Measurements from ENCODE around the gene ROGDI.

ROGDI gene, protein sequence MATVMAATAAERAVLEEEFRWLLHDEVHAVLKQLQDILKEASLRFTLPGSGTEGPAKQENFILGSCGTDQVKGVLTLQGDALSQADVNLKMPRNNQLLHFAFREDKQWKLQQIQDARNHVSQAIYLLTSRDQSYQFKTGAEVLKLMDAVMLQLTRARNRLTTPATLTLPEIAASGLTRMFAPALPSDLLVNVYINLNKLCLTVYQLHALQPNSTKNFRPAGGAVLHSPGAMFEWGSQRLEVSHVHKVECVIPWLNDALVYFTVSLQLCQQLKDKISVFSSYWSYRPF

DNA sequence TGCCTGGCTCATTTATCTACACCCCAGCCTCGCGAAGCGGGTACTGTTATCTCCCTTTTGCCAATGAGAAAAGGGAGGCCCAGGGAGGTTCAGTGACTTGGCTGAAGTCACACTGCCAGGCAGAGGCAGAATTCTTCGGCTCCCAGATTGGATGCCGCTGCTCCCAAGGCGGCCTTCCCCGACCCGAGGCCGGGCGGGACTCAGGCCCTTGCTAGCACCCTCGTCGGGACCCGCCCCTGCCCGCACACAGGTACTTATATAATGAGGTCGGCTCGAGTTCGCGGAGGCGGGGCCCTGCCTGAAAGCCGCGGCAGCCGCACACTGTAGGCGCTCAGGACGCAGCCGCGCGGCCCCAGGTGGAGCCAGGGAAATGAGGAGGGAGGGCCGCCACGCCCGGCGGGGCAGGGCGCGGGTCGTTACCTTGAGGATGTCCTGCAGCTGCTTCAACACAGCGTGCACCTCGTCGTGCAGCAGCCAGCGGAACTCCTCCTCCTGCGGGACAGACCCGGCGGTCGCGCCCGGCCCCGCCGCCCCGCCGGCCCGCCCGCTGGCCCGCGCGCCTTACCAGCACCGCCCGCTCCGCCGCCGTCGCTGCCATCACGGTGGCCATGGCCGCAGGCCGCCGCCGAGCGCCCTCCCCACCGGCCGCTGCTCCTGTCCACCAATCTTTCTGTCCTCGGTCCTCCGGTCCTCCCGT lies at the start of gene ROGDI:
ROGDI (minus strand) TSS at position 672 of the 697 bp plus-strand sequence; CDS start at position 610, 62 bp downstream.
- DNase-seq (ENCODE audit: extremely low read depth in 1 of 2, low read depth in 1 of 2), result peak; percentile 49 to 63

DNA sequence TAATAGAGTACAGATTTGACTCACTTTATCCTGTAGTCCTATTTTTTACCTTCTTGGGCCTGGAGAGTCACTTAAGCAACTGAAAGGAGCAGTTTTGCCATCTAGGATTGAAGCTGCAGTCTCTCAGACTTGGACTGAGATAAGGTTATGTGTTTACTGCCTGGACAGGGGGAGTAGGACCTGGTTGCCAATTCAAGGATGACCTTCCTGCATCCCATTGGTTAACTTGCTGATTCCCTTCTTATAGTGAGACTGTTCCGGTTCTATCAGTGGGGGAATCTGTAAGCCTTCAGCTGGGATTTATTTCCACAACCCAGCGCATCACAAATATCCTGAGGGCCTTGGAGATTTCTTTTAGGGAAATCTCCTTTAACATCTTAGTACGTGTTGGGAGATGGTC lies 47.8 kb upstream of the ROGDI start:
- DNase-seq (ENCODE audit: extremely low read depth in 1 of 2, low read depth in 1 of 2), result no peak

DNA sequence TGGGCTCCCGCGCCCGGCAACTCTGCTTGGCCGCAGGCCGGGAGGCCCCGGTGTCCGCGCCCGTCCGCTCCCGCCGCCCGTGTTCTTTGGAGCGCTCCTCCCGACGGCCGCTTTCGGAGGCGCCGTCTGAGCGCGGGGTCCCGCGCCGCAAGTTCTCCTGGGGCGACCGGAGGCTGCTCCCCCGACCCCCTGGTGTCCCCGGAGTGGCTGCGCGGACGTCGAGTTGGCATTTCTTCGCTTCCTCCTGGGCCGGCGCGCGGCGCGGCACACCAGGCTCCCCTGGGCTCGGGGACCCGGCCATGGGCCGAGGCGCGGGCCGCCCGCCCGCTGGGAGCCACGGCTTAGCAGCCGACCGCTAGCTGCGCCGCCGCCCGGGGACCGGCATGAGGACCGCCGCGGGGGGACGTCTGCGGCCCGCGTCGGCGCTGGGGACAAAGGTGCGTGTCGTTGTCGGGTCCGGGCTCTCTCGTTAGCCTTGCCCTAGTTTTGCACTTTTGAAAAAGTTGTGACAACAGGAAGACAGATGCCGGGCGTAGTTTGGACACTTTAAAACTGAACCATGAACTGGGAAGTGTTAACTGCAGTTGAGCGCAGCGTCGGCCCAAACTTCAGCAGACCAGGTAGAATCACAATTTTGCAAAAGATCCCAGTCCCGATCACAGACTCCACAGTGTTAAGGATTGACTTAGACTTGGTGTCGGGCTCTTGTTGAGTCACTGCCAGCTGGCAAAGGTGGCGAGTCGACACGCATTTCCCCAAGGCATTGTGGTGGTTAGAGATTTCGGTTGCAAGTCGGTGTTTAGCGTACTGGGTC lies 45.5 kb upstream of the ROGDI start:
- peak in 1 of 2 donors; percentile 14 for DNase-seq (ENCODE audit: extremely low read depth in 1 of 2, low read depth in 1 of 2)

DNA sequence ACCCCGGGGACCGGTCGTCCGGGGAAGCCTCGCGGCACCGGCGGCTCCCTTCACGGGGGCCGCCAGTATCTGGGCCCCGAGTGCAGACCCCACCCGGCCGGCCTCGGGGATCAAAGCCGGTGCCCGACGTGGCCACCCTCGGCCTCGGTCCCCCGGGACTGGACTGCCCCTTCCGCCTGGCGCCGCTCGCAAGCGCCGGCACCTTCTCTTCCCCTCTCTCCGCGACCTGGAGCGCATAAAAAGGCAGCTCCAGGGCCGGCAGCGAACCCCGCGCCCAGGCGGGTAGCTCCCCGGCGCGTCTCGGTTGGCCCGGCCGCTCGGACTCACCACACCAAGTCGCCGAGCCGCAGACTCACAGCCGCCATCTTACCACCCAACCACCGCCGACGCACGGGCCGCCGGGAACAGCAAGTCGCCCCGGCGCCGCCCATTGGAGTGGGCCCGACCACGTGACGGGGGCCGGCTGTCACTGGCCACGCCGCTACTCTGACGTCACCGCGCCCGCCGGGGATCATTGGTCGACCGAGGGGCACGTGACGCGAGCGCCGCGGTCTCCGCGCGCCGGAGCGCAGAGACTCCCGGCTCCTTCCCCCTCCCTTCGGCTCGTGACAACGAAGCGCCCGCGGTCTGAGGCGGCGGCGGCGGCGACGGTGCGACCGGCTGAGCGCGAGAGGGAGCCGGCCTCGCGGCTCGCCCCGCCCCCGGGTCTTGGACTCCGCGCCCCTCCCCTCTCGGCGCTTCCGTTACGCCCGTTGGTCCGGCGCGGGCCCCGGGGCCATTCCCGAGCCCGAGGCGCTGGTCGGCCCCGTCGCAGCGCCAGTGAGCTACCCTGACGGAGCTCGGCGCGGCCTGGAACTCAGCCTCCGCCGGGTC lies 44.7 kb upstream of the ROGDI start, which contains the start of the genes GLYR1 and UBN1:
GLYR1 (minus strand) TSS at position 388 of the 873 bp plus-strand sequence; CDS start at position 365, 23 bp downstream.
UBN1 (plus strand) TSS at position 581 of the 873 bp plus-strand sequence. CDS start 5,437 bp downstream, outside the sequence.
- DNase-seq (ENCODE audit: extremely low read depth in 1 of 2, low read depth in 1 of 2), result peak; percentile 99 to 100

DNA sequence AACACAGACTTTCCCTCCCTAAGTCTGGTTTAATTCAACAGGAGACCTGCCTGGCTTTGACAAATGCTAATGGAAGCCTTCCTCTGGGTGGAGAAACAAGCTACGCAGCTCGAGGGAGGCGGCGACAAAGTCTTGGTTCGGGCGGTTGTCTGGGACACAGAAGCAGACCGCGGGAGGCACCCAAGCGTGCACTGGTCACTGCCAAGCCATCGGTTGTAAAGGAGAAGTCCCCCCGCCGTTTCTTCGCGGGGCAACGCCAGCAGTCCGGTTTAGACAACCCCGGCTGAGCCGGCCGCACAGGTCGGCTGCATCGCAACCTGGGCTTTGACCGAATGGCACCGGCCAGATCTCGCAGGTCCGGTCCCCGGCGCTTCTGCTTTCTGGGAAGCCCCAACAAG lies 44.1 kb upstream of the ROGDI start:
- peak in 1 of 2 donors; percentile 2 for DNase-seq (ENCODE audit: extremely low read depth in 1 of 2, low read depth in 1 of 2)

DNA sequence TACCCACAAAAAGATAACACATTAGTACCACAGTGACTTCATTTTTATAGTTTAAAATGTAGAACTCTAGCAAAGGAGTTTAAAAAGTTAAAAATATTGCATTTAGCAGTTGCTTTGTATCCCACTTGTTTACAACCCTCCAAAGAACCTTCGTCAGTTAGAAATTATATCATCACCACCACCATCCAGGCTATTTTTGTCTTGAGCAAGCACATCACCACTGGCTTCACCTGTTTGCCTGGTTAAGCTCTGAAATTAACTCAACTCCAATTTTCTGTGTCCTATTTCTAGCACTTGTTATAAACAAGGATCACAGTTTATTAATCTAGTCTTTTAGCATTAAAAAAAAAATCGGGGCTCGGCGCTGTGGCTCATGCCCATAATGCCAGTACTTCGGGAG lies 38.6 kb upstream of the ROGDI start:
- no peak for DNase-seq (ENCODE audit: extremely low read depth in 1 of 2, low read depth in 1 of 2)

DNA sequence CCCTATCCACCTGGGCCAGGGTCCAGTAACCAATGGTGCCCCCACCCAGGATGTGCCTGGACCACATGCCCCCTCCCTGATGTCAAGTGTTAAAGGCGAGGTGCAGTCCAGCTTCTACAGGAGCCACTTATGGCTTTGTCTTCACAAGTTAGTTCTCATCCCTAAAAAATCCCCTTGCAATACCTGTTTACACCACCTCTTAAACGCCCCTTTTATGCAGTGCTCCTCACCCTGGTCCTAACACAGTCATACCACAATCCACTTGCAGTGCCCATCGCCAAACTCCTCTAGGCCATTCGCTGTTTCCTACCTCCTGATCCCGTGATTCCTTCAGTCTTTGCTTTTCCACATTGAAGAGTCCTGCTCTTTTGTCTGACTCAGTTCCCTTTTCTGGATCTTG lies 37.5 kb upstream of the ROGDI start:
- DNase-seq (ENCODE audit: extremely low read depth in 1 of 2, low read depth in 1 of 2), result no peak

DNA sequence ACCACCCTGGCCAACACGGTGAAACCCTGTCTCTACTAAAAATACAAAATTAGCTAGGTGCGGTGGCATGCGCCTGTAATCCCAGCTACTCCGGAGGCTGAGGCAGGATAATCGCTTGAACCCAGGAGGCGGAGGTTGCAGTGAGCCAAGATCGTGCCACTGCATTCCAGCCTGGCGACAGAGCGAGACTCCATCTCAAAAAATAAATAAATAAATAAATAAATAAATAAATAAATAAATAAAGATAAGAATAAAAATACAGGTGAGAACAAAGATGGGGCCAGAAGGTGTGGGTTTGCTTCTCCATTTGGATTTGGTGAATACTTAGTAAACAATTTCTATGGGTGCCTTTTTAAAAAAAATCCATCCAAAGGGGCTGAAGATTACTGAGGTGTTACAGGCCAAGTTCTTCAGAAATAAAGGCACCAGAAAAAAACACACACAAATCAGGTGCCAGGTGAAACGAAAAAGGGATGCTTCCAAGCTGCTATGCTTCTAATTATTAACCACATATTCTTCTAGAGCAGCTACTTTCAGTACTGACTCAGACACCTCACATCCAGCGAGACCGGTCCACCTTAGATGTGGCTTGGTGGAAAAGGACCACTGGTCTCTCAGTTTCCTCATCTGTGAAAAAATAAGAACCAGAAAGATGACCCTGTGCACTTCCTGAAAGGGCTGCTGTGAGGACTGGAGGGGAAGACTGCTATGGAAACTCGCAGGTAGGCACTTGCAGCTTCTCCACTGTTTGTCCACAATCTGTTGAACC lies 35.5 kb upstream of the ROGDI start:
- DNase-seq (ENCODE audit: extremely low read depth in 1 of 2, low read depth in 1 of 2), result no peak

DNA sequence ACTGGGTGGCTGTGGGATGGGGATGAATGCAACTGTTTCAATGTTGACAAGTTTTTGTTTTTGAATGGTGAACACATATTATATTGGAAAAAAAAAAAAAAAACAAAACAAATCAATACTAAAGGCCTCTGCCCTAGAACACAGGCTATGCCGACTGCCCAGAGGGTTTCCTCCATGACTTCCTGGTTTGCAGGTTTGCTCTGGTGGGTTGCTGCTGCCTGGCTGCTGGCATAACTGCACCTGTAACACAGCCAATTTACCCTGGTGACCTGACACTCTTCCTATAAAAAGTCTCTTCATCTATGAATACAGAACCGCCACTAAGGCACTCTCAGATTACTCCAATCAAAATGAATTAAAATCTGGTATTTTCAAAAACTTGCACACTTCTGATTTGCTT lies 34.3 kb upstream of the ROGDI start:
- DNase-seq (ENCODE audit: extremely low read depth in 1 of 2, low read depth in 1 of 2), result no peak

DNA sequence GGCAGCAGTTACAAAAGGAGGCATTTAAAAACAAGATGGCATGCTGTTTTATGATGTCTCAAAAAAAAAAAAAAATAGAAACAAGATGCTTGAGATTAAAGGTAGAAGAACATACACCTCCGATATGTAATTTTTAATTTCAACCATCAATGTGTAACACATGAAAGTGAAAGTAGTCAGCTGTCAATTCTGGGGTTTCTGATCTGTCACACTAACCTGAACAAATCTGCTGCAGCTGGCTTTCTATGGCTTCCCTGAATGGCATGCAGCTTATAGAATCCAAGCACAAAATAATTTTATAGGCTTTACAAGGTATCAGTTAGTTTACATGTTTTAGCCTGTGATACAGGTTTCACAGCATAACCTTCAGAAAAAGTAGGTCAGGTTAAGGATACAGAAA lies 31.2 kb upstream of the ROGDI start:
- DNase-seq (ENCODE audit: extremely low read depth in 1 of 2, low read depth in 1 of 2), result no peak

DNA sequence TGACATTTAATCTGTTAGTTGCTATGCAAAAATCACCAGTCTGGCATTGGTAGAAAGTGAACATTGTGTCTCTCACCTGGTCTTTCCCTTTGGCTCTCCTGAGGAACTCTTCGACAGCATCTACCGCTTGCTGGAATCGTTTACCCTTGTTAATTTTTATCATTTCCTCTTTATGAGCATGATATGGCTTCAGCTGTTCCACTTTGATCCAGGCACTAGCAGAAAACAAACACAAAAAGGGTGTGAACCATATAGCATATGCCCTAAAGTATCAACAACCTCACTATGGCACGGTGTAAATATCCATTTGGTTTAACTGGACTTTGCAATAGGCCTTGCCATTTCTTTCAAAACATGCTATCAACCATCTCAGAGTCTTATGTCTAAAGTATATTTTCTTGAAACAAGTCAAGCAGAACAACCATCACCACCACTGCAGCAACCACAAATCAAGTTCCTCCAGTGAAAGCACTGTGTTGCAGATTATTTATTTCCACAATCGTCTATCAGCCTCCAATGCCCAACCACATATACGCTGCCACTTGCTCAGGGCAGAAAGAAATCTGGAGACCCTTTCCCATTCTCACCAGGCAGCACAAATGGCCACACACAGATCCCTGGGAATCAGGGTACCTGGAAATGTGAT lies 30.4 kb upstream of the ROGDI start:
- DNase-seq (ENCODE audit: extremely low read depth in 1 of 2, low read depth in 1 of 2), result no peak

DNA sequence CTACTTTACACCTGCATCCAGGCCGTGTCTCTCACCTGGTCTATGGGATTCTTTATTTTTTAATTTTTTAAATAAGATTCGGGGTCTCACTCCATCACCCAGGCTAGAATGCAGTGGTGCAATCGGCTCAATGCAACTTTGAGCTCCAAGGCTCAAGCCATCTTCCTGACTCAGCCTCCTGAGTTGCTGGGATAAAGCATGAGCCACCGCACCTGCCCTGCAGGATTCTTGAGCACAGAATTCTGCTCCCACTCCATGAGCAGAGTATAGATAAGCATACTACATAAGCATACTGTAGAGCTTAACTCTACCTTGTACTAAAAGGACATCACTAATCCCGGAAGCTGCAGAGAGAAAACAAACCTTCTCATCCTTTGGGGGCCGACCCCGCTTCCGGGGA lies 29.2 kb upstream of the ROGDI start:
- no peak for DNase-seq (ENCODE audit: extremely low read depth in 1 of 2, low read depth in 1 of 2)

DNA sequence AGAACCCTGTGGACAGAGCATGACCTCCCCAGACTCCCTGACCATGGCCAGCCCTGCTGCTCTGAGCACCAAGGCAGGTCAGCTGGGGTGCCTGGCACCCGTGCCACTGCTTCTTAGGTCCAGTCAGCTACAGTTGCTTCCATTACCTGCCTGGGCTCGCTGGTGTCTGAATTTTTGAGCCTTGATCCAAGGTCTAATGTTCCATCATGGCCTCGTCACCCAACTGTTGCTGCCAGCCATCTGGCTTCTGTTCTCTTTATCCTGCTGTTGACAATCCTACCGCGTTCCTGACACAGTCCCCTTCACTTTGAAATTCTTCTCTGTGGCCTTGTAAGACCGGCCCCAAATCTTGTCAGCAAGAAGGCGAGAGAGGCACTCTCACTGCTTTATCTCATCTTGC lies 28.0 kb upstream of the ROGDI start:
- DNase-seq (ENCODE audit: extremely low read depth in 1 of 2, low read depth in 1 of 2), result no peak

DNA sequence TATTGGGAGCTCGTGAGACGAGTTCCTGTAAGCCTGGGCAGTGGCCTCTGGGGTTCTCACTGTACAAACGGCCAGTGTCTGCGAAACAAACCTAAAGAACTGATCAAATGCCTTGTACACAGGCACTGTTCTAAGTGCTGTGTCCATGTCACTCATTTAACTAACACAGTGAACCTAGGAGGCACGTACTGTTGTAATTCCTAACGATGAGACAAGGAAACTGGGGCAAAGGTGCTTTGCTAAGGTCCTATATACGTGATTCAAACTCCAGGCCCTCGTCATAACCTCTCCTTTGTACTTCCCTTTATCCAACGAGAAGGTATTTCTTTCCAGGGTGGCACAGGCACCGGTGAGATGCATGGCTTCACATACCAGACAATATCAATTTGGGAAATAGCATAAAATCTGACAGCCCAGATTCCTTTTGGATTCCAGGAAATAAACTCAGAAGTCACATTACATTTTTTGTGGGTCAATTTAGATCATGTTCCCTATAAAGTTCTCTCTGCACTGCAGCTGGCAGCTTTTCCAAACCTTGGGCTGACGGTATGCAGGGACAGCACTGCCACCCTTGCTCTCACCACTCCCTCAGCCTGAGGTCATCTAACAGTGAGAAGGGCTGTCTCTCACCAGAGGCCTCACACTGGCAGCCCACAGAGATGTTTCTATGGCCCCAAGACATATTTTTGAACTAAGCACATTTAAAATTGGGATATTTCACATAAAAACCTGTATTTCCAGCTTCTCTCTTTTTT lies 26.3 kb upstream of the ROGDI start:
- DNase-seq (ENCODE audit: extremely low read depth in 1 of 2, low read depth in 1 of 2), result no peak

DNA sequence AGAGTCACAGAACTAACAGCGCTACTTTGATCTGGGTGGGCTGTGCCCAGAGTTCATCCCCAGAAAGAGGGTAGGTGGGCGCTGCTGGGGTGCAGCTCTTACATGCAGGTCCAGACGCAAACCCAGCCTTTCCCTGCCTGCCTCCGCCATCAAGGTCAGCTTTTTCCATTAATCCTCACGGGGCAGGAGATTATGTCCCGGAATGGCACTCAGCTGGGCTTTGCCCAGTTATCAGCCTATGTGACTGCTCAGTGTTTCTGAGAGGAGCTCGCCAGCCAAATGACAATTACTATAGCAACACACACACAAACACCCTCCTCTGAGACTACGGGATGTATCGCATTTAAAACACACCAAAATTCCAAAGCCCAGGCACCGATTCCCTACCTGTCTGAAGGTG lies 24.5 kb upstream of the ROGDI start:
- no peak for DNase-seq (ENCODE audit: extremely low read depth in 1 of 2, low read depth in 1 of 2)

DNA sequence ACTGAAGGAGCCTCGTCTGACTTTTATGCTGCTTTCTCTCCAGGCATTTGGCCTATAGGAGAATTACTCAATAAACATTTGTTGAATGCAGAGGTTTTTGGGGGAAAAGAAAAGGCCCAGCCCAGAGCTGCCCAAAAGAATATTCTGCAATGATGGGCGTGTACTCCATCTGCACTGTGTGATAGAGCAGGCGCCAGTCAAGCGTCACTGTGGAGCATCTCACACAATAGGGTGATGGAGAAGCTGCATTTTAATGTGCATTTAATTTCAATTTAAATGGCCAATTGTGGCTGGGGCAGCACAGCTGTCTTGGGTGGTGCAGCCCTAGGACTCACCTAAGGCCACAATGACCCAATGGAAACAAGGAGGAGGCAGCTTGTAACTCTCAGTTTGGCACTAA lies 24.1 kb upstream of the ROGDI start:
- no peak for DNase-seq (ENCODE audit: extremely low read depth in 1 of 2, low read depth in 1 of 2)

DNA sequence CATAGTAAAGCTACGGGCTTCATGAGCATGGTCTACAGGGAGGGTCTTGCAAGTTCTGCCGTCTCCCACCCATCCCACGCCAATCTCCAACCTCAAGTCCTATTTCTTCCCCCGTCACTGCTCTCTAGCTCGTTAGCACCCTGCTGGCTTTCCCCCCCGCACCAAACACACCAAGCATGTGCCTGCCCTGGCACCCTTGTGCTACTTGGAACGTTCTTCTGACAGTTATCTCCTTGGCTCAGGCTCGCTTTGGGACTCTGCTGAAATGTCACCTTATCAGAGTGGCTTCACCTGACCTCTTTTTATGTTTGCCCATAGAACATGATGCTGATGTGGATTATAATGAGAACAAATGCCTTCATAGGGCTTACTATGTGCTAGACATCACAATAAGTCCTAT lies 22.8 kb upstream of the ROGDI start:
- DNase-seq (ENCODE audit: extremely low read depth in 1 of 2, low read depth in 1 of 2), result no peak

DNA sequence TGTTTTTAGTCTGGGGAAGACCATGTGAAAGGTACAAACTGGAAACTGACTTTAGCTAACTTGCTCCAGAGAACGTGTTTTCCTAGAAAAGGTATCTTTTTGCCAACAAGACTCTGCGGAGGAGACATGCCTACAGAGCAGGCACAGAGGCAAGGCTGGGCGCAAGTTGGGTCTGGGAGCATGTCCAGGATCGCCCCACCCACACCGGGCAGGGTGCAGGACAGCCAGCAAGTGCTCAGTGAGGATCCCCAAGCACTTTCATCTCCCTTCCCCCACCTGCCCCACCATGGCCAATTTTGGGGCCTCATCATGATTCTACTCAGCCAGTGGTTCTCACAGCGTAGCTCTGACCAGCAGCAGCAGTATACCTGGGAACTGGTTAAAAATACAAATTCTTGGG lies 18.2 kb upstream of the ROGDI start:
- no peak for DNase-seq (ENCODE audit: extremely low read depth in 1 of 2, low read depth in 1 of 2)
